Measurements from ENCODE around the gene TUBB3. TPM values are rescaled to one million over a fixed set of nuclear protein-coding genes. Genes with fewer than 3 reads are reported as not detected.

TUBB3 gene
- total and polyA plus RNA-seq, 8 donors = 0.29 to 14.5 (median 3.7) TPM; not detected in 2

DNA sequence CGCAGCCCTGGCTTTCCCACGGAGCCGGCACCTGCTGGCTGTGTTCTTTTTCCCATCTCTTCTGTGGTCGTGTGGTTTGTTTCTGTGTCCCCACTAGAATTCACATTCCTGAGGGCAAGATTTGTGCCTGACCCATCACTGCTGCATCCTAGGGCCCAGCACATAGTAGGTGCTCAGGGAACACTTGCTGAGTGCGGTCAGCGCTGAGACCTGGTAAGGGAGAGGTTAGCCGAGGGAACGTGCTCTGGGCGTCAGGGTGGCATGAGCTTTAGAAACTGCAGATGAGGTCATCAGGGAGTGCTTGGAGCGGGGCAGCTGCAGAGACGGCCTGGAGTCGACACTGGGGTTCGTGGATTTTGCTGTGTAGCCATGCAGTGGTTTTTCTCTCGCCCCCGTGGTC lies 31.3 kb downstream of the TUBB3 start:
- H3K36me3 ChIP-seq = peaks cover 9 to 61% (median 53%) of the 10 kb centered on the region in 4 donors
- H3K27ac ChIP-seq = no peak overlapping the region
- DNase-seq = no peak
- intact Hi-C loops (cut with DNase I; ENCODE audit: low total_unique reads) = no loop called here
- H3K4me3 ChIP-seq = no peak overlapping the region
- H3K27me3 ChIP-seq = no peaks in the 10 kb centered on the region
- H3K9me3 ChIP-seq = no peaks in the 10 kb centered on the region
- TF ChIP-seq, protein P1, sequence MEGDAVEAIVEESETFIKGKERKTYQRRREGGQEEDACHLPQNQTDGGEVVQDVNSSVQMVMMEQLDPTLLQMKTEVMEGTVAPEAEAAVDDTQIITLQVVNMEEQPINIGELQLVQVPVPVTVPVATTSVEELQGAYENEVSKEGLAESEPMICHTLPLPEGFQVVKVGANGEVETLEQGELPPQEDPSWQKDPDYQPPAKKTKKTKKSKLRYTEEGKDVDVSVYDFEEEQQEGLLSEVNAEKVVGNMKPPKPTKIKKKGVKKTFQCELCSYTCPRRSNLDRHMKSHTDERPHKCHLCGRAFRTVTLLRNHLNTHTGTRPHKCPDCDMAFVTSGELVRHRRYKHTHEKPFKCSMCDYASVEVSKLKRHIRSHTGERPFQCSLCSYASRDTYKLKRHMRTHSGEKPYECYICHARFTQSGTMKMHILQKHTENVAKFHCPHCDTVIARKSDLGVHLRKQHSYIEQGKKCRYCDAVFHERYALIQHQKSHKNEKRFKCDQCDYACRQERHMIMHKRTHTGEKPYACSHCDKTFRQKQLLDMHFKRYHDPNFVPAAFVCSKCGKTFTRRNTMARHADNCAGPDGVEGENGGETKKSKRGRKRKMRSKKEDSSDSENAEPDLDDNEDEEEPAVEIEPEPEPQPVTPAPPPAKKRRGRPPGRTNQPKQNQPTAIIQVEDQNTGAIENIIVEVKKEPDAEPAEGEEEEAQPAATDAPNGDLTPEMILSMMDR (IDR thresholded peaks at IDR 0.05) = no peak
- no peak for TF ChIP-seq POLR2AphosphoS5 (IDR thresholded peaks at IDR 0.05)
- no peak for TF ChIP-seq EP300 (IDR thresholded peaks at IDR 0.05)
- no peak for TF ChIP-seq POLR2A (IDR thresholded peaks at IDR 0.05)
- WGBS, 5 donors = 89 to 93% (median 92%) methylated on average over 14 to 15 of the region's 15 CpGs
- H3K4me1 ChIP-seq = peaks cover 4 to 8% (median 7%) of the 10 kb centered on the region in 4 donors

DNA sequence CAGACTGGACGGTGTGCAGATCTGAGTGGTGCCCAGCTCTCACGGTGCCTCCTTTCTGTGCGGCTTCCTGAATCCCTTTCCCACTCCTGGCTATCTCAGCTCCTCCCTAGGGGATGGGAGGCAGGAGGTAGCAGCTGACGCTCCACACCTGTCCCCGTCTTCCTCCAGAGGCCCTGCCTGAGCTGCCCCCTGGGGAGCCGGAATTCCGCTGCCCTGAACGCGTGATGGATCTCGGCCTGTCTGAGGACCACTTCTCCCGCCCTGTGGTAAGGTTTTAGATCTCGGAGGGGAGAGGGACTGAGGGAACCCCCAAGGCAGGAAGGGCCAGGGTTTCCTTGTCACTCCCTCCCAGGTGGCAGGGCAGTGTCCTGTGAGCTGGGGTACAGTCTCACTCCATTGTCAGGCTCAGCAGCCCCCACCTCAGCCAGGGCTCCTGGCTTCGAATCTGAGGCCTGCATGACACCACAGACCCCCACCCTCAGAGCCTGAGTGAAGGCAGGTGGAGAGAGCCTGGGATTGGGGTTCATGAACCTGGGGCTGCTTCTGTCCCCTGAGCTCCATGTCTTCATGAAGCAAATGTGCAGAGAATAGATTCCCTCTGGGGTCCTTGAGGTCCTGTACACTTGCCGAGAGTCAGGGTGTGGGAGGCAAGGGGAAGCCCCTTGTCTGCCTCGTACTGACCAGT lies 32.0 kb downstream of the TUBB3 start:
- Histone ChIP-seq H3K27ac (no peak overlapping the region), H3K27me3 (no peaks in the 10 kb centered on the region), H3K36me3 (peaks cover 9 to 68% (median 59%) of the 10 kb centered on the region in 4 donors), H3K4me3 (no peak overlapping the region), H3K4me1 (peaks cover 0 to 2% (median under 1%) of the 10 kb centered on the region in 4 donors), H3K9me3 (no peaks in the 10 kb centered on the region)
- 88 to 95% (median 91%) methylated on average over 7 to 15 of the region's 15 CpGs for WGBS, 5 donors
- DNase-seq = no peak
- intact Hi-C loops (cut with DNase I; ENCODE audit: low total_unique reads) = no loop called here
- TF ChIP-seq POLR2A (IDR thresholded peaks at IDR 0.05) (no peak), POLR2AphosphoS5 (IDR thresholded peaks at IDR 0.05) (no peak), EP300 (IDR thresholded peaks at IDR 0.05) (no peak)
- TF ChIP-seq, protein P1 (IDR thresholded peaks at IDR 0.05) = no peak

DNA sequence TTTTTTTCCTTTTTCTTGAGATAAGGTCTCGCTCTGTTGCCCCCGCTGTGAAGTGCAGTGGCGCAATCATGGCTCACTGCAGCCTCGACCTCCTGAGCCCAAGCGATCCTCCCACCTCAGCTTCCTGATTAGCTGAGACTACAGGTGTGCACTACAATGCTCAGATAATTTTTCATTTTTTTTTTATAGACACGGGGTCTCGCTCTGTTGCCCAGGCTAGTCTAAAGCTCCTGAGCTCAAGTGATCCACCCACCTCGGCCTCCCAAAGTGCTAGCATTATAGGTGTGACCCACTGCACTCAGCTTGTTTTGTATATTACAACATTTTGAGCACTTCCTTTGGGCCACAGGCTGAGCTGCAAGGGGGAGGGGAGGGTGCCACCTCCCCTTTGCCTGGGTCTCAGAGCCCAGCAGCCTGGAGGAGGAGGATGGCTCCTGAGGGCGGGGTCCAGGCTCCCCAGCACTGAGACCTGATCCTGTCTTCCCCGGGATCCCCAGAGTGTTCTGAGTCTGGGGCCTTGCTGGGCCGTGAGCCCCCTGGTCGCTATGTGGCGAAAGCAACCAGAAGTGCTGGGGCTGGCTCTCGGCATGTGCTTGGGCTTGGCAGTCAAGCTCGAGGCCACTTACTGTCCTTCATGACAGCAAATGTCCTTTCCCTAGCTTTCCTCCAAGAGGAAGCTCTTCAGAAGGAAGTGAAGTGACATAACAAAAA lies 33.5 kb downstream of the TUBB3 start:
- DNase-seq = no peak
- intact Hi-C loops (cut with DNase I; ENCODE audit: low total_unique reads) = no loop called here
- WGBS, 5 donors = 88 to 93% (median 92%) methylated on average over 15 of the region's 15 CpGs
- H3K9me3 ChIP-seq = no peaks in the 10 kb centered on the region
- peak overlapping the region in 2 of 5 donors; percentile 55 to 66 for H3K27ac ChIP-seq
- peak overlapping the region in 1 of 4 donors; percentile 31 for H3K4me3 ChIP-seq
- H3K36me3 ChIP-seq = peaks cover 15 to 83% (median 72%) of the 10 kb centered on the region in 4 donors
- no peaks in the 10 kb centered on the region for H3K4me1 ChIP-seq
- TF ChIP-seq POLR2AphosphoS5 (IDR thresholded peaks at IDR 0.05) = no peak
- TF ChIP-seq POLR2A (IDR thresholded peaks at IDR 0.05) = no peak
- TF ChIP-seq EP300 (IDR thresholded peaks at IDR 0.05) = no peak
- TF ChIP-seq, protein P1 (IDR thresholded peaks at IDR 0.05) = no peak
- H3K27me3 ChIP-seq = no peaks in the 10 kb centered on the region

DNA sequence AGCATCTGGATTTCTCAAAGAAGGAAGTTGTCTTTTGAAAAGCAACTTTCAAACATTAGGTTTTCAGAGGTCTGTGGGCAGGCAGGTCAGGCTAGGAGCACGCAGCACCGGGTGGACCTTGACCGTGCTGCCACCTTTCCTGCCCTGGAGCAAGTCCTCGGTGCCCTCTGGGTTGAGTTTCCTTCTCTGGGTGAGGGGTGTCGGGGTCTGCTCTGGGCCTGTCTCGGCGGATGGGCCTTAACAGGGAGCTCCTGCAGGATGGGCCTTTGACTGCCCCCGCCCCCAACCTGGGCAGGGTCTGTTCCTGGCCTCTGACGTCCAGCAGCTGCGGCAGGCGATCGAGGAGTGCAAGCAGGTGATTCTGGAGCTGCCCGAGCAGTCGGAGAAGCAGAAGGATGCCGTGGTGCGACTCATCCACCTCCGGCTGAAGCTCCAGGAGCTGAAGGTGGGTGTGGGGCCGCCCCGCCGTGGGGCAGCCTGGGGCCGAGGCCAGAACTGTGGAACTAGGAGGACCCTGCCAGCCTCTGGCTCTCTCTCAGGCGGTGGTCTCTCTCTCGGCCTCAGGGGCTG lies 34.2 kb downstream of the TUBB3 start:
- H3K4me1 ChIP-seq = no peaks in the 10 kb centered on the region
- TF ChIP-seq POLR2AphosphoS5 (IDR thresholded peaks at IDR 0.05) (no peak), EP300 (IDR thresholded peaks at IDR 0.05) (no peak), POLR2A (IDR thresholded peaks at IDR 0.05) (no peak)
- TF ChIP-seq, protein P1 (IDR thresholded peaks at IDR 0.05) = no peak
- DNase-seq = no peak
- intact Hi-C loops (cut with DNase I; ENCODE audit: low total_unique reads) = no loop called here
- peak overlapping the region in 2 of 5 donors; percentile 55 to 66 for H3K27ac ChIP-seq
- no peaks in the 10 kb centered on the region for H3K27me3 ChIP-seq
- H3K9me3 ChIP-seq = no peaks in the 10 kb centered on the region
- H3K36me3 ChIP-seq = peaks cover 15 to 87% (median 78%) of the 10 kb centered on the region in 4 donors
- peak overlapping the region in 3 of 4 donors; percentile 5 to 31 (median 16) for H3K4me3 ChIP-seq
- WGBS, 5 donors = 88 to 95% (median 91%) methylated on average over 22 to 23 of the region's 23 CpGs

Data from stomach (tissue), 9 donors.